Measurements from ENCODE around the gene B4GALT2. TPM values are rescaled to one million over a fixed set of nuclear protein-coding genes. Genes with fewer than 3 reads are reported as not detected.

Gene B4GALT2
- total and polyA plus RNA-seq, 8 donors = 33.2 to 58.9 (median 43.5) TPM

- H3K4me3 ChIP-seq = no peak overlapping the region
- DNase-seq = no peak
- TF ChIP-seq CTCF (IDR thresholded peaks at IDR 0.05) = no peak
- H3K9me3 ChIP-seq = no peaks in the 10 kb centered on the region
- H3K4me1 ChIP-seq = no peaks in the 10 kb centered on the region
- H3K36me3 ChIP-seq = peaks cover 0 to 70% of the 10 kb centered on the region in 2 donors
- no peak overlapping the region for H3K27ac ChIP-seq
- intact Hi-C loops (cut with DNase I) = no loop called here
- no peak for ATAC-seq
- H3K27me3 ChIP-seq = no peaks in the 10 kb centered on the region
Measured at GRCh38 chr1:43957407-43958040, 21.5 kb upstream of the B4GALT2 start.

GRCh38 chr1:43958351-43959255 lies 20.4 kb upstream of the B4GALT2 start:
- Histone ChIP-seq H3K27me3 (no peaks in the 10 kb centered on the region), H3K4me3 (no peak overlapping the region), H3K27ac (no peak overlapping the region), H3K36me3 (peaks cover 0 to 65% of the 10 kb centered on the region in 2 donors), H3K4me1 (no peaks in the 10 kb centered on the region), H3K9me3 (no peaks in the 10 kb centered on the region)
- intact Hi-C loops (cut with DNase I) = no loop called here
- ATAC-seq (no peak), DNase-seq (no peak)
- no peak for TF ChIP-seq CTCF (IDR thresholded peaks at IDR 0.05)

GRCh38 chr1:43960798-43961197 lies 18.2 kb upstream of the B4GALT2 start:
- ATAC-seq = no peak
- H3K36me3 ChIP-seq = peaks cover 0 to 71% of the 10 kb centered on the region in 2 donors

GRCh38 chr1:43961692-43962091 lies 17.3 kb upstream of the B4GALT2 start:
- no peak for DNase-seq
- peaks cover 0 to 74% of the 10 kb centered on the region in 2 donors for H3K36me3 ChIP-seq
- ATAC-seq = no peak
- no peak for TF ChIP-seq CTCF (IDR thresholded peaks at IDR 0.05)
- H3K4me3 ChIP-seq = no peak overlapping the region
- no peaks in the 10 kb centered on the region for H3K4me1 ChIP-seq
- H3K27me3 ChIP-seq = no peaks in the 10 kb centered on the region
- intact Hi-C loops (cut with DNase I) = no loop called here
- H3K27ac ChIP-seq = no peak overlapping the region
- H3K9me3 ChIP-seq = no peaks in the 10 kb centered on the region

More at GRCh38 chr1:43960798-43961197, 18.2 kb upstream of the B4GALT2 start:
- H3K27ac ChIP-seq = no peak overlapping the region
- no peaks in the 10 kb centered on the region for H3K9me3 ChIP-seq
- intact Hi-C loops (cut with DNase I) = no loop called here
- DNase-seq = no peak
- no peaks in the 10 kb centered on the region for H3K27me3 ChIP-seq
- TF ChIP-seq CTCF (IDR thresholded peaks at IDR 0.05) = no peak
- H3K4me1 ChIP-seq = no peaks in the 10 kb centered on the region
- no peak overlapping the region for H3K4me3 ChIP-seq

- DNase-seq (no peak), ATAC-seq (no peak)
- H3K9me3 ChIP-seq = no peaks in the 10 kb centered on the region
- TF ChIP-seq CTCF (IDR thresholded peaks at IDR 0.05) = no peak
- H3K4me1 ChIP-seq = no peaks in the 10 kb centered on the region
- H3K27me3 ChIP-seq = no peaks in the 10 kb centered on the region
- no peak overlapping the region for H3K4me3 ChIP-seq
- intact Hi-C loops (cut with DNase I) = no loop called here
- H3K36me3 ChIP-seq = peaks cover 0 to 74% of the 10 kb centered on the region in 2 donors
- H3K27ac ChIP-seq = no peak overlapping the region
Measured at GRCh38 chr1:43962324-43962723, 16.7 kb upstream of the B4GALT2 start.
